Suppressor macrophage (primary cell): ENCODE results near the gene CHMP5.

ENCODE experiments used
- DNase-seq, 4 experiments: peaks; one replicate each; pipeline ENCODE4 v3.0.0-alpha.2; 2020 to 2022

The CHMP5 gene

GRCh38 chr9:33244137-33244784 is 20.6 kb upstream of the CHMP5 start:
- no peak for DNase-seq

- DNase-seq, result no peak
Measured at GRCh38 chr9:33245341-33245740, 19.5 kb upstream of the CHMP5 start.

GRCh38 chr9:33246269-33246860 is 18.5 kb upstream of the CHMP5 start:
- no peak for DNase-seq

GRCh38 chr9:33248606-33249005 is 16.2 kb upstream of the CHMP5 start:
- no peak for DNase-seq

GRCh38 chr9:33249087-33249658 is 15.7 kb upstream of the CHMP5 start:
- DNase-seq, result no peak

- DNase-seq, result no peak
Measured at GRCh38 chr9:33249983-33250382, 14.9 kb upstream of the CHMP5 start.

- DNase-seq, result peak; percentile 76 to 89 (median 84)
Measured at GRCh38 chr9:33250458-33250995, 14.3 kb upstream of the CHMP5 start.

GRCh38 chr9:33254211-33254610 is 10.6 kb upstream of the CHMP5 start:
- no peak for DNase-seq

- DNase-seq, result no peak
Measured at GRCh38 chr9:33255014-33255413, 9.8 kb upstream of the CHMP5 start.

- no peak for DNase-seq
Measured at GRCh38 chr9:33255471-33255870, 9.4 kb upstream of the CHMP5 start.

GRCh38 chr9:33256236-33256635 is 8.6 kb upstream of the CHMP5 start:
- no peak for DNase-seq

GRCh38 chr9:33257276-33257675 is 7.6 kb upstream of the CHMP5 start:
- no peak for DNase-seq

- no peak for DNase-seq
Measured at GRCh38 chr9:33260372-33260771, 4.5 kb upstream of the CHMP5 start.

- peak; percentile 26 to 39 (median 36) for DNase-seq
Measured at GRCh38 chr9:33263131-33264002, 1.5 kb upstream of the CHMP5 start.

- peak; percentile 48 to 76 (median 66) for DNase-seq
Measured at GRCh38 chr9:33264003-33264472, 811 bp upstream of the CHMP5 start.

- DNase-seq, result peak in 3 of 4 experiments; percentile 22 to 30 (median 26)
Measured at GRCh38 chr9:33265211-33265865, 489 bp downstream of the CHMP5 start.

GRCh38 chr9:33267151-33267767 is 2.4 kb downstream of the CHMP5 start:
- DNase-seq, result no peak

GRCh38 chr9:33270146-33270545 is 5.3 kb downstream of the CHMP5 start:
- no peak for DNase-seq

- DNase-seq, result no peak
Measured at GRCh38 chr9:33272061-33272460, 7.2 kb downstream of the CHMP5 start.

GRCh38 chr9:33273266-33273971 is 8.6 kb downstream of the CHMP5 start:
- DNase-seq, result no peak

- no peak for DNase-seq
Measured at GRCh38 chr9:33273972-33274328, 9.1 kb downstream of the CHMP5 start.
